ENCODE results near the gene PROSER1.

- no peak for TF ChIP-seq CTCF (IDR thresholded peaks at IDR 0.05)
- TF ChIP-seq POLR2A (IDR thresholded peaks at IDR 0.05), result no peak
These were observed 24.4 kb downstream of the PROSER1 start for GRCh38 chr13:39013462-39013861.

Data from thyroid gland (tissue), 4 donors.